Peyer's patch (tissue), 4 donors: Measurements from ENCODE around the gene ZNF747.
"Not testable (repeated sequence)": the region's sequence is repeated elsewhere in the genome, so short reads cannot be mapped to it uniquely, and the experiment has no call there.

Experiments
- CTCF ChIP-seq, 6 experiments: fragments of 450-650 bp in 4 of 6; fragments of 200-600 bp in 2 of 6; sonication (generic) in 1 of 6; IDR thresholded peaks; one replicate each; pipeline ENCODE4 v1.5.1; 2017 to 2019; ENCODE audit warnings: antibody characterized with exemption in 6 of 6, mild to moderate bottlenecking in 3 of 6, moderate library complexity in 1 of 6
- POLR2A ChIP-seq, 2 donors: fragments of 450-650 bp; IDR thresholded peaks; one replicate each; pipeline ENCODE4 v1.5.1; 2017; ENCODE audit warnings: antibody characterized with exemption in 2 of 2, mild to moderate bottlenecking in 2 of 2, moderate library complexity in 2 of 2

GRCh38 chr16:30539986-30540526, 5.4 kb upstream of the ZNF747 start:
- TF ChIP-seq CTCF, POLR2A (IDR thresholded peaks at IDR 0.05): not testable (repeated sequence)
